HG02571 (cell line): ENCODE results near the gene RIMBP2.

Experiments used
- ATAC-seq: cut with Tn5 transposase; IDR thresholded peaks from one replicate; pipeline ENCODE4 v1.9.1; 2021; ENCODE audit warnings: mild to moderate bottlenecking, moderate library complexity; ENCODE audit not compliant: unreplicated experiment

Gene RIMBP2

GRCh38 chr12:130434560-130434959 is 281.5 kb downstream of the RIMBP2 start:
- ATAC-seq = no peak

- no peak for ATAC-seq
Observed at GRCh38 chr12:130433834-130434233, 282.3 kb downstream of the RIMBP2 start.

DNA sequence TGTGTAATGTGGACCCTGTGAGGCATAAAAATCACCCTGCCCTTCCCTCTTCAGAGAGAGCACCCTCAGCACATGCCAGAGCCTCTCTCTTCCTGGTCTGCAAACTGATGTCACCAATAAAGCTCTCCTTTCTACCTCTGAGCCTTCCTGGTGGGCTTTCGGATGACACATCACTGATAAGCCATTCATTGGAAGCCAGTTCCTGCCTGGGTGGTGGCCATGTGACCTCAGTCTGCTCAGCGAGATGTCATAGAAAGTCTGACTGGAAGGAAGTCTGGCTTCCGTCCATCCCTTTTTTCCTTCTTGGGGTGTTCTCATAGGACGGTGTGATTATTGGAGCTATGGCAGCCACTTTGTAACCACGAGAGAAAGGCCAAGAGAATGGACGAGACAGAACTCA is 282.7 kb downstream of the RIMBP2 start:
- no peak for ATAC-seq

DNA sequence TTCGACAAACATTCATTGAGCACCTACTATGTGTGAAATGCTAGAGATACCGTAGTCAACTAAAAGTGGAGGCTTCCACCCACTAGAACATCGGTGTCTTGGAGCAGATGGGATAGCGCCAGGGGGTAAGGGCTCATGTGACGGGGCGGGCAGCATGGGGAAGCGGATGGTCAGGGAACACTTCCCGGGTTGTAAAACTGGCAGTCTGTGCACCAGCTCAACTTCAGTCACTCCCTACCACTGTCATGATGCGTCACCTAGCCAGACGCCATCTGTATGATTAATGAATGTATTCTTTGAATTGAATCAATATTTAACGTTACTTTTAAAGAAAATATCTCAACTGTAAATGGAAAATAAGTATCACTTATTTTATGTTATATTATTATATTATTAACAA is 284.9 kb downstream of the RIMBP2 start:
- ATAC-seq = no peak

- ATAC-seq = no peak
Observed at GRCh38 chr12:130429656-130430505, 286.2 kb downstream of the RIMBP2 start.

- no peak for ATAC-seq
Observed at GRCh38 chr12:130428116-130428515, 288.0 kb downstream of the RIMBP2 start.

DNA sequence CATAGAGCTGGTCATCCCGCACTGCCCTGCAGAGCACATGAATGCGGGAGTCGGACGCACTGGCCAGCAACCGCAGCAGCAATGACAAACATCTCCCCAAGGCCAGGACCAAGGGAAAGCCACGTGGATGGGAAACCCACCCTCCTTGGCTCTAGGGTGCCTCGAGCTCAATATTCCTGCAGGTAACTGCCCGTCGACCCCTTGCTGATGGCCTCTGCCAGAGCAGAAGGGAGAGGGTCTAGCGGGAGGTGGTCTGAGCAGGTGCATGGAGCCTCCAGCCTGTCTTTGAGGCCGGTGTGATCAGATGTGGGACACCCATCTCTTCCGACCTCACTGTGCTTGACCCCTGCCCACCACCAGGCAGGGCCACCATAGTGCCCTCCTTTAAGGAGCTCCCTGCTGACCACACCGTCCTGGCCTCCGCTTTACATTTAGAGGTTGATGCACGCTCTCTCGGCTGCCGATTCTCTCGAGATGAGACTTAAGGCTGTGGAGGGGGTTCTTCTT is 288.7 kb downstream of the RIMBP2 start:
- no peak for ATAC-seq

DNA sequence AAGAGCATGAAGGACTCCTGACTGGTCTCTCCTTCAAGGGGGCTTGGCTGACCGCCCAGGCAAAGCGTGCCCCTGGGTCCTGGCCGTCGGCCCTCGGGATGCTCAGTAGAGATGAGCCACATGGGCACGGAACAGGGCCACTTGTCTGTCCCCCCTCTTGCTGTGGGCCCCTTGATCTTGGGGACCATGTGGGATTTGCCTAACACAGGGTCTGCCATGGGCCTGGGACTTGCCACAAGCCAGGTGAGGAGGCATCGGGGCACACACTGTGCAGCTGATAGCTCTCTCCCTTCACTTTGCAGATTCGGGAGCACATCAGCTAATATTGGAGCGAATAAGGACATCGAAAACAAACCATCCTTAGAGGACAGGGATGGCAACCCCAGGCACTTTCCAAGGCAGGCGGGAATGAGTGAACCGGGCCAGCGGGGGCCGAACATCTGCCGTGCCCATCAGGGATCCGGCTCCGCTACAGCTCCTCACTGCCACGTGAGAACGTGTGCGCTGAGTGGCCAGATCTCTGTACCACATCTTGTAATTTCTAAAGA is 290.3 kb downstream of the RIMBP2 start:
- ATAC-seq = no peak

DNA sequence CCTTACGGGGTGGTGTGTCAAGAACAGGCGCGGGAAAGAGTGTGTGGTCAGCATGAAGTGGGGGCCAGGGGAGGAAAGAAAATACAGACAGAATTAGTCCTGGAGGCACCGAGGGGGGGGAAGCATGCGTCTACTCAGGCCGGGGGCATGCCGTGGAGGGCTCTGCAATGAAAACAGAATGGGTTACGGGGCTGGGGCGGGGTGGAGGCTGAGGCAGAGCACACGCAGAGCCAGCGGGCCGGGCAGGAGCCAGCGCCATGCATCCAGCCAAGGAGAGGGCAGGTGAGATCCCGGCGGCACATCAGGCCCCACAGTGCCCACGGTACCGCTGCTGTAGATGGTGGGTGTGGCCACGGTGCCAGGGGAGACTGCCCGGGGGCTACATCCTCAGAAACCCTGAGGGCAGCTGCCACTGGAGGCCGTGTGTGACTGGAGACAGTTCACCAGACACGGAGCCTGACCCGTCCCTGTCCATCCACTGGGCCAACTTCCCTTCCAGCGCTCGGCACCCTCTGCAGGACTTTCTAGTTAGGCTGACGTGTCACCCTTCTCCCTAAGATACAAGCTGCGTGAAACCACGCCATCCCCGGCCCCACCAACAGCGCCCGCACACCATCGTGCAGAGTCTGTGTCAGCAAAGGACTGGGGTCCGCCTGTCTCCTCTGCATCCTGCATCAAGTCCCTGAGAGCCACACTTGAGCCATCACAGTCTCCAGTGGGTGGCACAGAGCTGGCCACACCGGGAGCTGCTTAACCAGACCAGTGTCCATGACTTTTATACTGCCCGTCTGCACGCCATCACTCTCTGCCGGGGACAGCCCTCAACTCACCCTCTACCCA is 291.0 kb downstream of the RIMBP2 start:
- ATAC-seq = no peak

GRCh38 chr12:130423991-130424857 is 291.9 kb downstream of the RIMBP2 start:
- ATAC-seq = no peak

DNA sequence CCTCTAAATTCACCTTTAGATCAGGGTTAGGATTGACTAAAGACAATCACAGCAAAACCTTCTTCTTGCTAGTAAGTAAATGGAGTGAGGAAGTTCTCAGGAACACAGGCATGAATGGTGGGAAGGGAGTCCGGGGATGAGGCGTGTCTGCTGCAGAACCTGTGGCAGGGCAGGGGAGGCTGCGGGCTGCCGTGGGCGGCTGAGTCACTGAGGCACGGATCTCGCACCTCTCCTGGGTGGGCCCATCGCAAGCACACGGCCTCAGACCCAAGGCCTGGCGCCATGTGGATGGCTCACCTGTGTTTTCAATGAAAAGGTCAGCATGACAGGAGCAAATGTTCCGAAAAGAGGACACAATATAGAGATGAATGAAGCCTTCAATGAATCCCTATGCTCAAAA is 293.0 kb downstream of the RIMBP2 start:
- no peak for ATAC-seq

DNA sequence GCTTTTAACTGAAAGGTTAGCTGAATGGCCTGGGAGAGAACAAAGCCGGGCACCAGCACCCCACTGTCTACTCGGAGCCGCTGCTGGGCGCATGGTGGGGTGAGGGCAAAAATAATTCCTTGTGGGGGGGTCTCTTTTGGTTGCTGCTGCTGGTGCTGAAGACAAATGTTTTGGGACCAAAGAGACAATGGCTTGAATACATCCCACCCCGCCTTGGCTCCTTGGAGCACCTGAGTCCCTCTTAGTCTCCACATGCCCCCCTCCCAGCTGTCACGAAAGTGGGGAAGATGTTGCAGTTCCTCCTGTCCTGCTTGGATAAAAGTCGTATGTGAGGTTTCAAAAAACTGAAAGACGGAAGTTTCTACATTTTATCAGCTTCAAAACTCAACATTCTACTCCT is 293.4 kb downstream of the RIMBP2 start:
- ATAC-seq = no peak

DNA sequence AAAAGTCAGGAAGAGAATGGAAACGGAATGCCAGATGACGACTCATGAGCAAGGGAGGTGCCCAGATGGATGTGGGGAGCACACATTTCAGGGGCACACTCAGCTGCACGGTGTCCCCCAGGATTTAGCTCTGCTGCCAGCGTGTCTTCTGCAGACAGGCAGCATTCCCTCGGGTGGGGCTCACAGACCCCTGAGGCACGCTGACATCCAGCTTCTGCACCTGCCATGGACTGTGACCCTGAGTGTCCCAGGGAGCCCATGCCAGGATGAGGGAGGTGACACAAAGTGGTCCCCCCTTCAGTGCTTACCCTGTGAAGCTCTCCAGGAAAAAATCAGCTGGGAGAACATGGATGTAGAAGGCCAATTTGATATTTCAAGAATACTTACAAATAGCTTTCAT is 294.2 kb downstream of the RIMBP2 start:
- ATAC-seq = no peak

- no peak for ATAC-seq
Observed at GRCh38 chr12:130420071-130420470, 296.0 kb downstream of the RIMBP2 start.

- no peak for ATAC-seq
Observed at GRCh38 chr12:130419116-130419515, 297.0 kb downstream of the RIMBP2 start.

DNA sequence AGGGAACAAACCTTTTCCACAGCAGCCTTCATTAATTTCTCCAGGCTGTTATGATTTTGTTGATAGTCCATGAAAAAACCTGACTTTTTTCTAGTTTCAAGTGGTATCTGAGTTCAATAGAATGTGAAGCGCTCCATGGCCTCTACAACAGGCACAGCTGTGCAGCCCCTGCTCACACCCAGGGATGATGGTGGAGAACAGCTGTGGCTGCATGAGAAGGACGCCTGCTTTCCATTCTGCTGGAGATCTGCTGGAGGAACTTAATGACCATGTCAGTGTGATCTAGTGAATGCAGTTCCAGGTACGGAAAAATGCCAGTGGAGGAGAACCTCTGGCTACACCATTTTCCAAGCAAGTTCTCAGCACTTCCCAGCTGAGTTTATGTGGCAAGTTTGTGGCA is 297.8 kb downstream of the RIMBP2 start:
- no peak for ATAC-seq

DNA sequence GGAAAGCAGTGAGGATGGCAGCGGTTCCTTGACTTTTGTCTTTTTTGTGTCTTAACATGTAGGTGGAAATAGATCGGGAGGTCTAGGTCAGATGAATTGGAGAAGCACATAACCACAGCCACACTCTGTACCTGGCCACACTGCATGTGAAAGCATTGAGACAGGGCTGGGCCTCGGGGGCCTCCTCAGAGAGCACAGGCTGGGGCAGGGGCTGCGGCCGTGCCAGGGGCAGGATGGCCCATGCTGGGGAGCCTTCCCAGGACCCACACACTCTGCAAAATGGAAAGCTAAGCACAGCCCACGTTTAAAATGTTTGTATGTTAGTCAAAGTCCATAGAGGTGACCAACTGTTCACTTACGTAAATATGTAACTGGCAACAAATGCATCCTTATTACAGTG is 301.7 kb downstream of the RIMBP2 start:
- ATAC-seq = no peak

DNA sequence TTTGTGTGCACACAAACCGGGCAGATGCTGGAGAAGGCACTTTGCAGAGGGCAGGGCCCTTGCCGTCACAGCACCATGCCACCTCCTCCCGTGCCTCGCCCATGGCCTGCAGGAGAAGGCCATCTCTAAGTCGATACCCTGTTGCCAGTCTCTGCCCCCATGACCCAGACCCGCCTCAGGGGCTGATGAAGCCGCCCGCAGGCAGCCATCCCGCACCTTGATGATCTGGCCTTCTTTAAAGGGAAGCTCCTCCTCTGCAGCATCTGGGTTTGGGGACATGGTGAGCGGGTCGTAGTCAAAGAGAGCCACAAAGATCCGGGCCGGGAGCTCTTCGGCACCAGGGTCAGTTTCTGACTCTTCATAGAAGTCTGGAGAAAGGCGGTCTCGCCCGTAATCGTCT is 302.2 kb downstream of the RIMBP2 start:
- ATAC-seq = no peak

- no peak for ATAC-seq
Observed at GRCh38 chr12:130412384-130412783, 303.7 kb downstream of the RIMBP2 start.

DNA sequence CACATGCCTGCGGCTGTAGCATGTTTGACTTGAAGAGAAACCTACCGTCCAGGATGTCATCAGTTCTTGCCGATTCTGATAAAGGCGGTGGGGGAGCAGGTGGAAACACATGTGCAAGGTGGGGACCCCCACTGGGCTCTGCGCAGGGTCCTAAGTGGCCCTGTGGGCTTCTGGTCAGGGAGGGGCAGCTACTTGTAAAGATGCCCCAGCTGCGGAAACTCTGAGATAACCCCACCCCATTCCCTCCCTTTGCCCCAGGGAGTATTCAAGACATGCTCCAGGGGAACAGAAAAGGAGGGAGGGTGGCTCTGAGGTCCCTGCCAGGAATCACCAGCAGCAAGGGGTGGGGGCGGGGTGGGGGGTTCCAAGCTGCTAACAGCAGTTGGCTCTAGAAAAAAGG is 310.8 kb downstream of the RIMBP2 start:
- no peak for ATAC-seq

DNA sequence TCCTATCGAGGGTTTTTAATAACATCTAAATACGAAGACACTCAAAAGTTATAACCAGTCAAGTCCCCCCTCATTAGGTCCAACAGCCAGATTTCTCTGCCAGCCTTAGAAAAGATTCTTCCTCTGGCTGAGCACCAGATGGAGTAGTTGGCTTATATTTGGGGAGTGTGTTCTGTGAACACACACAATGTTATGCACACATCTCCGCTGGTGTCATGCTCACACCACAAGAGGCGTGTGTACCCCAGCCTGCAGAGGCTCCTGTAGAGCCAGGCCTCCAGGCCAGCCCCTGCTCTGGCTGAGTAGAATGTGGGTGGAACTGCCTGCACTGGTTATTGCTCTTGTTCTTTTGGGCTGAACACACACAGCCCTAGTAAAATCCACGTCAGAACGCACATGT is 314.4 kb downstream of the RIMBP2 start:
- ATAC-seq = no peak
